GM12872 (cell line): Measurements from ENCODE around the gene NPLOC4.

Experiments
- CTCF ChIP-seq: IDR thresholded peaks from 3 replicates; pipeline ENCODE4 v1.5.1; 2011; ENCODE audit warnings: low read depth, mild to moderate bottlenecking, low read length, moderate library complexity; ENCODE audit not compliant: insufficient read depth

NPLOC4 gene

GRCh38 chr17:81551458-81552243, 85.3 kb downstream of the NPLOC4 start:
- no peak for TF ChIP-seq CTCF

GRCh38 chr17:81550830-81551457, 86.0 kb downstream of the NPLOC4 start:
- TF ChIP-seq CTCF = no peak

GRCh38 chr17:81550285-81550684, 86.6 kb downstream of the NPLOC4 start:
- TF ChIP-seq CTCF = no peak

- no peak for TF ChIP-seq CTCF
These were observed 87.1 kb downstream of the NPLOC4 start for GRCh38 chr17:81549826-81550225.

- TF ChIP-seq CTCF = no peak
These were observed 87.8 kb downstream of the NPLOC4 start for GRCh38 chr17:81549031-81549557.

- TF ChIP-seq CTCF = no peak
These were observed 89.3 kb downstream of the NPLOC4 start for GRCh38 chr17:81547614-81547982.

- no peak for TF ChIP-seq CTCF
These were observed 89.9 kb downstream of the NPLOC4 start for GRCh38 chr17:81546906-81547613.
